GM21576 (cell line): ENCODE data around the gene THAP8.
A peak's percentile ranks its signal among the peaks of the same experiment; 100 is the strongest.
"Not testable (repeated sequence)": the region's sequence is repeated elsewhere in the genome, so short reads cannot be mapped to it uniquely, and the experiment has no call there.

Experiments used
- ATAC-seq: cut with Tn5 transposase; IDR thresholded peaks from one replicate; pipeline ENCODE4 v1.9.1; 2021; ENCODE audit warnings: mild to moderate bottlenecking, moderate library complexity; ENCODE audit not compliant: unreplicated experiment

THAP8 gene

GRCh38 chr19:36068810-36069499, 14.9 kb upstream of the THAP8 start:
- not testable (repeated sequence) for ATAC-seq

- no peak for ATAC-seq
These were observed 13.6 kb upstream of the THAP8 start for GRCh38 chr19:36067681-36068080.

- ATAC-seq = no peak
These were observed 10.7 kb upstream of the THAP8 start for GRCh38 chr19:36064826-36065225.

GRCh38 chr19:36061367-36061766, 7.3 kb upstream of the THAP8 start:
- ATAC-seq = no peak

GRCh38 chr19:36060430-36060829, 6.3 kb upstream of the THAP8 start:
- ATAC-seq = no peak

- ATAC-seq = no peak
These were observed 5.3 kb upstream of the THAP8 start for GRCh38 chr19:36059180-36059910.

GRCh38 chr19:36058481-36059179, 4.5 kb upstream of the THAP8 start:
- no peak for ATAC-seq

GRCh38 chr19:36054733-36055686, 925 bp upstream of the THAP8 start, which contains the start of gene WDR62:
TSS of gene WDR62 (plus strand) at chr19:36054897. CDS start at chr19:36054972, 75 bp downstream.
- peak; percentile 71 for ATAC-seq

GRCh38 chr19:36051637-36052036, 2.4 kb downstream of the THAP8 start:
- ATAC-seq = no peak

GRCh38 chr19:36051236-36051635, 2.8 kb downstream of the THAP8 start:
- no peak for ATAC-seq

- no peak for ATAC-seq
These were observed 4.9 kb downstream of the THAP8 start for GRCh38 chr19:36049080-36049698.

GRCh38 chr19:36047835-36048234, 6.2 kb downstream of the THAP8 start:
- no peak for ATAC-seq

GRCh38 chr19:36046443-36047050, 7.5 kb downstream of the THAP8 start:
- ATAC-seq = no peak

- no peak for ATAC-seq
These were observed 10.1 kb downstream of the THAP8 start for GRCh38 chr19:36043952-36044351.

- ATAC-seq = no peak
These were observed 12.3 kb downstream of the THAP8 start for GRCh38 chr19:36041831-36042230.

- not testable (repeated sequence) for ATAC-seq
These were observed 13.0 kb downstream of the THAP8 start for GRCh38 chr19:36041092-36041491.

- ATAC-seq = no peak
These were observed 13.6 kb downstream of the THAP8 start for GRCh38 chr19:36040495-36040894.

- no peak for ATAC-seq
These were observed 21.6 kb downstream of the THAP8 start, which contains the start of gene CLIP3 for GRCh38 chr19:36032251-36033104. TSS of gene CLIP3 (minus strand) at chr19:36032873. CDS start at chr19:36032357, 516 bp downstream.

- no peak for ATAC-seq
These were observed 22.8 kb downstream of the THAP8 start for GRCh38 chr19:36031308-36031707.
